GM23338 (cell line): ENCODE data around the gene CYSTM1. TPM values are rescaled to one million over a fixed set of nuclear protein-coding genes. Genes with fewer than 3 reads are reported as not detected.

Experiments used
- ATAC-seq: fragments of 200-7000 bp; cut with Tn5 transposase; 3 replicates; pipeline ENCODE4 v1.9.1; 2020
- DNase-seq: peaks from one replicate; pipeline ENCODE4 v3.0.0-alpha.2; 2015; ENCODE audit warnings: low spot score
- H2AFZ ChIP-seq: fragments of 200-600 bp; sonication (generic); 2 replicates; pipeline ENCODE4 v1.8.0; 2016; ENCODE audit warnings: antibody characterized with exemption, mild to moderate bottlenecking, moderate library complexity
- H3F3A ChIP-seq: fragments of 200-600 bp; sonication (generic); replicated peaks from 2 replicates; pipeline ENCODE4 v1.8.0; 2017; ENCODE audit warnings: antibody characterized with exemption, mixed run types, low read depth
- H3K27ac ChIP-seq: fragments of 200-600 bp; sonication (generic); 2 replicates; pipeline ENCODE4 v1.6.1; 2016; ENCODE audit warnings: low read depth
- H3K27me3 ChIP-seq: fragments of 200-600 bp; sonication (generic); 2 replicates; pipeline ENCODE4 v1.8.0; 2016; ENCODE audit warnings: mild to moderate bottlenecking, mixed run types, moderate library complexity; ENCODE audit not compliant: insufficient read depth
- H3K36me3 ChIP-seq: fragments of 200-600 bp; sonication (generic); 2 replicates; pipeline ENCODE4 v1.8.0; 2016; ENCODE audit warnings: mild to moderate bottlenecking; ENCODE audit not compliant: insufficient read depth
- H3K4me1 ChIP-seq: fragments of 200-600 bp; sonication (generic); 2 replicates; pipeline ENCODE4 v1.8.0; 2016; ENCODE audit warnings: mild to moderate bottlenecking, moderate library complexity; ENCODE audit not compliant: insufficient read depth
- H3K4me2 ChIP-seq: fragments of 200-600 bp; sonication (generic); 2 replicates; pipeline ENCODE4 v1.7.1; 2017; ENCODE audit warnings: mixed run types
- H3K4me3 ChIP-seq: fragments of 200-600 bp; sonication (generic); 2 replicates; pipeline ENCODE4 v1.6.1; 2016; ENCODE audit warnings: mixed run types
- H3K79me2 ChIP-seq: fragments of 200-600 bp; sonication (generic); replicated peaks from 2 replicates; pipeline ENCODE4 v1.8.0; 2017; ENCODE audit warnings: mild to moderate bottlenecking; ENCODE audit not compliant: insufficient read depth
- H3K9me2 ChIP-seq: fragments of 200-600 bp; sonication (generic); 2 replicates; pipeline ENCODE4 v1.8.0; 2017; ENCODE audit not compliant: insufficient read depth
- H4K20me1 ChIP-seq: fragments of 200-600 bp; sonication (generic); replicated peaks from 2 replicates; pipeline ENCODE4 v1.8.0; 2017; ENCODE audit warnings: mild to moderate bottlenecking; ENCODE audit not compliant: insufficient read depth
- H3K27ac Mint-ChIP-seq: 2 replicates; pipeline ENCODE4 v1.8.0; 2020; ENCODE audit warnings: inconsistent platforms, mild to moderate bottlenecking, moderate library complexity, mixed read lengths
- H3K27me3 Mint-ChIP-seq: 3 replicates; pipeline ENCODE4 v1.8.0; 2022; ENCODE audit warnings: low read depth, mild to moderate bottlenecking, moderate library complexity, mixed read lengths, inconsistent platforms; ENCODE audit not compliant: insufficient read depth, poor library complexity
- H3K36me3 Mint-ChIP-seq: 3 replicates; pipeline ENCODE4 v1.8.0; 2021; ENCODE audit warnings: low read depth, mild to moderate bottlenecking, inconsistent platforms, moderate library complexity, mixed read lengths
- H3K4me1 Mint-ChIP-seq: 3 replicates; pipeline ENCODE4 v1.8.0; 2020; ENCODE audit warnings: mild to moderate bottlenecking, inconsistent platforms, mixed read lengths
- H3K4me3 Mint-ChIP-seq: 3 replicates; pipeline ENCODE4 v1.8.0; 2021; ENCODE audit warnings: moderate library complexity, mild to moderate bottlenecking, inconsistent platforms, mixed read lengths
- H3K9me3 Mint-ChIP-seq: 3 replicates; pipeline ENCODE4 v1.8.0; 2020; ENCODE audit warnings: moderate library complexity, mild to moderate bottlenecking, inconsistent platforms, mixed read lengths
- CREB1 ChIP-seq: fragments of 250-450 bp; sonication (Bioruptor Pico); IDR thresholded peaks from 2 replicates; pipeline ENCODE4 v1.5.0; 2020; ENCODE audit warnings: low read depth, mild to moderate bottlenecking, moderate library complexity
- ETS1 ChIP-seq: IDR thresholded peaks from 2 replicates; pipeline ENCODE4 v1.6.1; 2016; ENCODE audit warnings: antibody characterized with exemption
- EZH2phosphoT487 ChIP-seq: fragments of 200-600 bp; sonication (generic); IDR thresholded peaks from one replicate; pipeline ENCODE4 v1.8.1; 2018; ENCODE audit warnings: antibody characterized with exemption; ENCODE audit not compliant: unreplicated experiment
- JUNB ChIP-seq: IDR thresholded peaks from one replicate; pipeline ENCODE4 v1.6.1; 2016; ENCODE audit warnings: antibody characterized with exemption; ENCODE audit not compliant: unreplicated experiment
- NANOG ChIP-seq: IDR thresholded peaks from 2 replicates; pipeline ENCODE4 v1.6.1; 2016; ENCODE audit warnings: antibody characterized with exemption, borderline replicate concordance
- STAT1 ChIP-seq: IDR thresholded peaks from one replicate; pipeline ENCODE4 v1.6.1; 2016; ENCODE audit warnings: antibody characterized with exemption; ENCODE audit not compliant: unreplicated experiment
- ZNF114 ChIP-seq: fragments of 250-450 bp; sonication (Bioruptor Pico); IDR thresholded peaks from 2 replicates; pipeline ENCODE4 v1.5.0; 2020; ENCODE audit warnings: mild to moderate bottlenecking, moderate library complexity
- ZNF462 ChIP-seq: fragments of 250-450 bp; sonication (Bioruptor Pico); IDR thresholded peaks from 2 replicates; pipeline ENCODE4 v1.5.0; 2020; ENCODE audit warnings: mild to moderate bottlenecking, moderate library complexity
- polyA plus RNA-seq: library from polyadenylated mRNA; unstranded; fragments of >200 nt; fragmentation: Nextera tagmentation; extraction: Ambion mirVana; gene quantifications from 2 replicates; pipeline ENCODE4 v1.2.1, GENCODE V29; 2016
- total RNA-seq: library from RNA; depleted of rRNA; stranded (reverse); fragments of >200 nt; shearing (Covaris generic); gene quantifications from 2 replicates; pipeline ENCODE4 v1.2.3, GENCODE V29; 2014

Gene CYSTM1
- total and polyA plus RNA-seq, 2 experiments from 2014 or later: 14.4 to 46.0 TPM

- TF ChIP-seq ZNF462 (CRISPR knock-in tag): no peak
Measured at GRCh38 chr5:140126315-140127012, 48.5 kb upstream of the CYSTM1 start (continued).

GRCh38 chr5:140128376-140128775 lies 46.6 kb upstream of the CYSTM1 start:
- H3K4me3 Mint-ChIP-seq: no peak overlapping the region
- no peak overlapping the region for H3K27ac Mint-ChIP-seq
- DNase-seq: no peak
- TF ChIP-seq ZNF462 (CRISPR knock-in tag) (no peak), STAT1 (no peak), EZH2phosphoT487 (no peak), JUNB (no peak), ZNF114 (CRISPR knock-in tag) (no peak), NANOG (no peak), CREB1 (CRISPR knock-in tag) (no peak), ETS1 (no peak)

More at GRCh38 chr5:140128376-140128775, 46.6 kb upstream of the CYSTM1 start:
- Mint-ChIP-seq H3K9me3 (no peaks in the 10 kb centered on the region), H3K27me3 (no peaks in the 10 kb centered on the region), H3K36me3 (no peaks in the 10 kb centered on the region), H3K4me1 (peaks cover 18% of the 10 kb centered on the region)
- Histone ChIP-seq H3K4me2 (no peak overlapping the region), H4K20me1 (no peaks in the 10 kb centered on the region), H3K27me3 (peaks cover 8% of the 10 kb centered on the region; the same call in 1 of the 2 replicates), H3K36me3 (no peaks in the 10 kb centered on the region), H3K27ac (no peak overlapping the region), H3K79me2 (no peaks in the 10 kb centered on the region), H3F3A (no peaks in the 10 kb centered on the region), H2AFZ (no peak overlapping the region), H3K4me1 (peaks cover 6% of the 10 kb centered on the region), H3K9me2 (no peaks in the 10 kb centered on the region), H3K4me3 (no peak overlapping the region)
- no peak for ATAC-seq
